ENCODE results near the gene CDK18. TPM values are rescaled to one million over a fixed set of nuclear protein-coding genes. Genes with fewer than 3 reads are reported as not detected.

The CDK18 gene
- total RNA-seq, 1 donor from 2014 or later = 179 TPM

DNA sequence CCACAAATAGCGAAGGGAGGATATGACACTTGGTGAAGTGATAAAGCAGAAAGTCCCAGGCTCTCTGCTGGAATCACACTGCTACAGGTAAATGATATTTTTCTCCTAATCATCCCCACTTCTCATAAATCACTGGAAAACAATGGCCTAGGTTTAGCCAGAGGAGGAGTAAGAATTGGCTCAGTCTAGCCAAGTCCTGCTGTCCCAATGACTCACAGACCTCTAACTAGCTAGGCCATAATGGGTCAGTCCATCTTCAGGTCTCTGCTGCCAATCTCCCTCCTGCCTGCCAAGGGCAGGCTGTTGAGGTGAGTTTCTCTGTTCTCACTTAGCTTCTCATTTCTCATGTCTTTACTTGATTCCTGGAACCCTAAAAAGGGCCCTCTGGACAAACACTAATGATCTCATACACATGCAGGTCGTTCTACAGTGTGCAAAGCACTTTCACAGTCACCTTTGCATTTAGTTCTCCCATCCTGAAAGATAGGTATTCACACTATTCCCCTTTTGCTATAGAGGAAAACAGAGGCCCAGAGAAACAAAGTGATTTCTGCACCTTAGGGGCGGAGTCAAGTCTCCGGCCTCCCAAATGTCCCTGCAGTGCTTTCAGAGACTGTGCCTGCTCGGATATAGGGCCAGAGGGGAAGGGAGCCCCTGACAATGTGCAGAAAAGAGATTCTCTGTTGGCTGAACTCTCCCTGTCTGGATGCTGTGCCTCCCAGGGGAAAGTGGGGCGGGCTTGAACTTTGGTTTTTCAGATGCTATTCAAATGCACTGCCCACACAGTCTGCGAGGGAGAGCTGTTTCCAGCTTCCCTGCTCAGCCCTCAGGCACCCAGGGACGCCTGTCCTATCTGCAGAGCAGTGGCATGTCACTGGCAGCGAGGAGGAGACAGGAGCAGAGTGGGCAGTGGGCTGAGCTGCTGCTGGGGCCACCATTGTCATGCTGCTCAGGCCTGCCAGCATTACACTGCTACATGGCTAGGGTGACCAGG lies 3.9 kb upstream of the CDK18 start:
- H3K9me3 ChIP-seq (replicated peaks) = no peaks in the 10 kb centered on the region
- no peaks in the 10 kb centered on the region for H3K36me3 ChIP-seq
- peak overlapping the region; percentile 52 for H3K27ac ChIP-seq (replicated peaks)
- peaks cover 51% of the 10 kb centered on the region for H3K4me1 ChIP-seq
- no peak overlapping the region for H3K4me3 ChIP-seq
- TF ChIP-seq, protein P1, sequence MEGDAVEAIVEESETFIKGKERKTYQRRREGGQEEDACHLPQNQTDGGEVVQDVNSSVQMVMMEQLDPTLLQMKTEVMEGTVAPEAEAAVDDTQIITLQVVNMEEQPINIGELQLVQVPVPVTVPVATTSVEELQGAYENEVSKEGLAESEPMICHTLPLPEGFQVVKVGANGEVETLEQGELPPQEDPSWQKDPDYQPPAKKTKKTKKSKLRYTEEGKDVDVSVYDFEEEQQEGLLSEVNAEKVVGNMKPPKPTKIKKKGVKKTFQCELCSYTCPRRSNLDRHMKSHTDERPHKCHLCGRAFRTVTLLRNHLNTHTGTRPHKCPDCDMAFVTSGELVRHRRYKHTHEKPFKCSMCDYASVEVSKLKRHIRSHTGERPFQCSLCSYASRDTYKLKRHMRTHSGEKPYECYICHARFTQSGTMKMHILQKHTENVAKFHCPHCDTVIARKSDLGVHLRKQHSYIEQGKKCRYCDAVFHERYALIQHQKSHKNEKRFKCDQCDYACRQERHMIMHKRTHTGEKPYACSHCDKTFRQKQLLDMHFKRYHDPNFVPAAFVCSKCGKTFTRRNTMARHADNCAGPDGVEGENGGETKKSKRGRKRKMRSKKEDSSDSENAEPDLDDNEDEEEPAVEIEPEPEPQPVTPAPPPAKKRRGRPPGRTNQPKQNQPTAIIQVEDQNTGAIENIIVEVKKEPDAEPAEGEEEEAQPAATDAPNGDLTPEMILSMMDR (IDR thresholded peaks at IDR 0.05; ENCODE audit: borderline replicate concordance) = no peak
- no peaks in the 10 kb centered on the region for H3K27me3 ChIP-seq (ENCODE audit: low read depth)
- intact Hi-C loops (cut with micrococcal nuclease) = no loop called here
- no peak for DNase-seq

DNA sequence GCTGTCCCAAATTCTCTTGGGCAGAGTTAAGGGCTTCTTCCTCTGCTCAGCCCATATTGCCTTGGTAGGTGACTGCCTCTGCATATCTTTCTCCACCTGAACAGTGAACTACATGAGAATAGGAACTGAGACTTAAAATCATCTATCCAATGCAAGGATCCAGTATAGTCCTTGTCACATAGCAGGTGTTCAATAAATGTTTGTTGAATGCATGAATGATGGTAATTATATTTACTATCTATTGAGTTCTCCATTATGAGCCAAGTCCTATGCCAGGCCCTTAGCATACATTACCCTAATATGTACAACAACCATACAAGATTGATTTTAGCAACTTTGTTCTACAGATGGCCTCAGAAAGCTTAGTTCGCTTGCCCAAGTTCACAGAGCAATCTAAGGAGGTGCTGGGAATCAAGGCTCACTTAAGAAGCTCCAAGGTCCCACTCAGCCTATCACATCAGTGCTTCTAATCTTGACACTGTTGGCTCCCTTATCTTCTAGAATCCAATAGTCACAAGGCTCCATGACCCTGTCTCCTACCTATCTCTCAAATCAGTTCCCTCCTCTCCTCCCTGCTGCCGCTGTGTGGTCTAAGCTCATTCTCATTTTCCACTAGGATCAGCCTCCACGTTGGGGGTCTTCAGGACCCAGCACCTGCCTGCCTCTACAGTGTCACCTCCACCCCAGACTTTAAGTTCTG lies 2.2 kb upstream of the CDK18 start:
- Histone ChIP-seq H3K4me1 (peaks cover 55% of the 10 kb centered on the region), H3K27ac (replicated peaks) (no peak overlapping the region), H3K36me3 (no peaks in the 10 kb centered on the region), H3K9me3 (replicated peaks) (no peaks in the 10 kb centered on the region), H3K27me3 (ENCODE audit: low read depth) (no peaks in the 10 kb centered on the region), H3K4me3 (no peak overlapping the region)
- DNase-seq = no peak
- intact Hi-C loops (cut with micrococcal nuclease) = no loop called here
- TF ChIP-seq, protein P1 (IDR thresholded peaks at IDR 0.05; ENCODE audit: borderline replicate concordance) = no peak

DNA sequence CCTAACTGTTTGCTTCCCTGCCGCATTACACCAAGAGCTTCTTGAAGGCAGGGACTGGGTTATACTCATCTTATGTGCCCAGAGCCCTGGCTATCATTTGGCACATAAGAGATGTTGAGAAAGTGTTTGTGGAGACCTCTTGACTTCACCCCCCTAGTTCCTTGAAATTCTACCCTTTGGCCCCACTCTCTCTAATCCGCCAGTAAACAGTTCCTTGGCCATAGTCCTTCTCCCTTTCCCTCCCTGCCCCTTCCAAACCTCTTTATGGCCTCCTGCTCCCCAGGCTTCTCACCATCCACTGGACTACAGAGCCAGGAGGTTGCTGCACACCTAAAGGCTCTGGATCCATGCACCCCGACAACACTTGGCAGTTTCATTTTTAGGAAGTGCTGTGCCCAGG lies 1.5 kb upstream of the CDK18 start:
- H3K4me3 ChIP-seq = no peak overlapping the region
- no peak for DNase-seq
- H3K4me1 ChIP-seq = peaks cover 63% of the 10 kb centered on the region
- peak overlapping the region; percentile 94 for H3K27ac ChIP-seq (replicated peaks)
- no peaks in the 10 kb centered on the region for H3K27me3 ChIP-seq (ENCODE audit: low read depth)
- H3K9me3 ChIP-seq (replicated peaks) = no peaks in the 10 kb centered on the region
- no peaks in the 10 kb centered on the region for H3K36me3 ChIP-seq
- TF ChIP-seq, protein P1 (IDR thresholded peaks at IDR 0.05; ENCODE audit: borderline replicate concordance) = no peak
- intact Hi-C loops (cut with micrococcal nuclease) = no loop called here

DNA sequence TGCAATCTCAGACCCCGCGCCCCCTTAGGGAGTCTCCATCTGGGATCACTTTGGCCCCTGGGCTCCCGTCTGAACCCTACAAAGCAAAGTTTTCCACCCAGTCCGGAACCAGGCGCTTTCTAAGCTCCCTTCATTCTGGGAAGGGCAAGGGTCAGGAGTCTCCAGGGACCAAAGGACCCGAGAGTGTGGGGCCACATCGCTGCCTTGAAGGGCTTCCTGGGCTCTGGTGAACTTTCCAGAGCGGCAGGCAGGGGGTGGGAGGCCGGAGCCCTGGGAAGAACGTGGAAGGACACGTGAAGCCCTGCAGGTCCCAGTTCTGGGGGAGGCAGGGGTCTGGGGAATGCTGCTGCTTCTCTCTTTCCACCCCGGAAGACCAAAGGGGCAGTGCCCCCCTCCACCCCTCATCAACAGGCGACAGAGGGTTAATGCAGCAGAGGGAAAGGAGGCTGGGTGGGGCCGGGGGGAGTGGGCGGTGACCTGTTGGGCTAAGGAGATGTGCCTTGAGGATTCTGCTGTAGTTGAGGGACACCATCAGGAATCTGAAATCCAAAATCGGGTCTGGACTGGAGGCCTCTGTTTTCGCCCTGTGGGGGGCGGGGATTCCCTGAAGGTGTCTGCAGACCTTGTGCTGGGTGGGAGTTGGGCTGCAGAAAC lies 734 bp downstream of the CDK18 start:
- intact Hi-C loops (cut with micrococcal nuclease) = no loop called here
- peak overlapping the region; percentile 88 for H3K4me3 ChIP-seq
- H3K27ac ChIP-seq (replicated peaks) = peak overlapping the region; percentile 94
- peak; percentile 38 for DNase-seq
- H3K9me3 ChIP-seq (replicated peaks) = no peaks in the 10 kb centered on the region
- H3K4me1 ChIP-seq = peaks cover 79% of the 10 kb centered on the region
- no peaks in the 10 kb centered on the region for H3K27me3 ChIP-seq (ENCODE audit: low read depth)
- no peaks in the 10 kb centered on the region for H3K36me3 ChIP-seq
- TF ChIP-seq, protein P1 (IDR thresholded peaks at IDR 0.05; ENCODE audit: borderline replicate concordance) = peak; percentile 46

DNA sequence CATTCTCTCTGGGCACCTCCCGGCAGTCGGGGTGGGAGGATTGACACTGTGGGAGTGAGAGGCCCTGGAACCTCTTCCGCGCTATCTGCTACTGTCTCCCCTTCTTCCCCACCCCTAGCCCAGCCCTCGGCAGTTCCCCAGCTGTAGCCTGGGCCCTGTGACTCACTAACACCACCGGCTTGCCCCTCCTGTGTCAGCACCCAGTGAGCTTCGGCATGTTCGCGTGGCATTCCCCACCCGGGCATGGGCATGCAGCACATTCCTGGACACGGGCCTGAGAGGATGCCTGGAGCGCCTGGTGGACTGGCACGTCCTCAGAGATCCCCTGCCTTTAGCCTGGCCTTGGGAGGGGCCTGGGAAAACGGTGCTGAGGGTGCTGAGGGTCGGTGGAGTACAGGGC lies 1.3 kb downstream of the CDK18 start:
- Histone ChIP-seq H3K36me3 (no peaks in the 10 kb centered on the region), H3K9me3 (replicated peaks) (no peaks in the 10 kb centered on the region), H3K4me3 (peak overlapping the region; percentile 88), H3K27me3 (ENCODE audit: low read depth) (no peaks in the 10 kb centered on the region), H3K4me1 (peaks cover 79% of the 10 kb centered on the region), H3K27ac (replicated peaks) (peak overlapping the region; percentile 94)
- peak; percentile 85 for DNase-seq
- intact Hi-C loops (cut with micrococcal nuclease) = no loop called here
- TF ChIP-seq, protein P1 (IDR thresholded peaks at IDR 0.05; ENCODE audit: borderline replicate concordance) = no peak
